ENCODE results near the gene MRPL37. TPM values are rescaled to one million over a fixed set of nuclear protein-coding genes. Genes with fewer than 3 reads are reported as not detected.

MRPL37 gene
- total RNA-seq, 4 donors from 2014 or later, result 55.7 to 76.4 (median 68.3) TPM

DNA sequence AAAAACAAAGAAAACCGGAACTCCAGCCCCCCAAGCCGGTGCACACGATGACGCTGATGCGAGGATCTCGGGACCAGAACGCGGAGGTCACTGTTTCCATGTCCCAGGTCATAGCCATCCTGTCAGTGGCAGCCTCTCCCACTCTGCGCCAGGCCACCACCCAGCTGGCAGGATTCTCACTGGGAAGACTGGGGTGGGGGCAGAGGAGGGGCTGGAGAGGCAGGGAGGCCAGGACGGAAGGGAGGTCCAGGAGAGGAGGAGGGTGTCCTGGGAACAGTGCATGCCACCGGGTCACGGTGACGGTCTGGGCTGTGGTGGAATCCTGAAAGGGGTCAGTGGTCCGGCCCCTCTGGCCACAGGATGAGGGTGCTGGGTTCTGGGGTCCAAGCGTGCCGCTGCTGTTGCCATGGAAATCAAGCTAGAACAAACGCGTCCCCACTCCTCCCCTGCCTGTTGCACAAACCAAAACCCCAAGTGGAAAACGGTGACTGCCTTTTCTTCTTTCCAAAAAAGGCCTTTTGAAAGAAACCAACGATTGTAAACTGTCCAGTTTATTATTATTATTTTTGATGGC is 26.1 kb downstream of the MRPL37 start:
- WGBS, 2 donors, result 84 to 87% methylated on average over 20 of the region's 20 CpGs
- intact Hi-C loops (cut with DNase I; ENCODE audit: low total_unique reads), result no loop called here
- H3K4me3 ChIP-seq (ENCODE audit: low read depth, poor library complexity, severe bottlenecking), result no peak overlapping the region
- DNase-seq (ENCODE audit: low spot score in 2 of 2), result no peak
- TF ChIP-seq, protein P1, sequence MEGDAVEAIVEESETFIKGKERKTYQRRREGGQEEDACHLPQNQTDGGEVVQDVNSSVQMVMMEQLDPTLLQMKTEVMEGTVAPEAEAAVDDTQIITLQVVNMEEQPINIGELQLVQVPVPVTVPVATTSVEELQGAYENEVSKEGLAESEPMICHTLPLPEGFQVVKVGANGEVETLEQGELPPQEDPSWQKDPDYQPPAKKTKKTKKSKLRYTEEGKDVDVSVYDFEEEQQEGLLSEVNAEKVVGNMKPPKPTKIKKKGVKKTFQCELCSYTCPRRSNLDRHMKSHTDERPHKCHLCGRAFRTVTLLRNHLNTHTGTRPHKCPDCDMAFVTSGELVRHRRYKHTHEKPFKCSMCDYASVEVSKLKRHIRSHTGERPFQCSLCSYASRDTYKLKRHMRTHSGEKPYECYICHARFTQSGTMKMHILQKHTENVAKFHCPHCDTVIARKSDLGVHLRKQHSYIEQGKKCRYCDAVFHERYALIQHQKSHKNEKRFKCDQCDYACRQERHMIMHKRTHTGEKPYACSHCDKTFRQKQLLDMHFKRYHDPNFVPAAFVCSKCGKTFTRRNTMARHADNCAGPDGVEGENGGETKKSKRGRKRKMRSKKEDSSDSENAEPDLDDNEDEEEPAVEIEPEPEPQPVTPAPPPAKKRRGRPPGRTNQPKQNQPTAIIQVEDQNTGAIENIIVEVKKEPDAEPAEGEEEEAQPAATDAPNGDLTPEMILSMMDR (IDR thresholded peaks at IDR 0.05), result no peak
- no peak for TF ChIP-seq POLR2A (IDR thresholded peaks at IDR 0.05)

DNA sequence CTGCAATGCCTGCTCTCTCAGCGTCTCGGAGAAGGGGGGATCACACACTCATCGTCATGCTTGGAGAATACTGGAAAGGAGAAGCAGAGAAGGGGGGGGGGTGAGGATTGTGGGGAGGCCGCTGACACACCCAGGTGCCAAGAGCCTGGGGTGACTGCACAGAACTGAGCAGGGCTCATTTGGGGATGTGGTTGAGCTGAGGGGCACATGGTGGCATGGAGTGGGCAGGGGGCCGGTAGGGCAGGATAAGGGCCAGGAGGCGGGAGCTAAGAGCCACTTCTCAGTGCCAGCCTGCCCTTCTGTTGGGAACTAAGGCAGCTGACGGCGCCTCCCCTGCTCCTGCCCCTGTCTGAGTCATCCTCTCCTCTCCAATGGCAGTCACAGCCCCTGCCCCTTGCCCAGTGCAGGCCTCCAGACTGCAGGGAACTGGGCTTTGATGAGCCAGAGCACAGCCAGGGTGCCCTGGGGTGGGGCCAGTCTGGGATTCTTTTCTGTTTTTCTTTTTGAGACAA is 27.2 kb downstream of the MRPL37 start:
- TF ChIP-seq, protein P1 (IDR thresholded peaks at IDR 0.05), result no peak
- TF ChIP-seq POLR2A (IDR thresholded peaks at IDR 0.05), result no peak
- no peak overlapping the region for H3K4me3 ChIP-seq (ENCODE audit: low read depth, poor library complexity, severe bottlenecking)
- intact Hi-C loops (cut with DNase I; ENCODE audit: low total_unique reads), result no loop called here
- DNase-seq (ENCODE audit: low spot score in 2 of 2), result no peak
- 35 to 45% methylated on average over 8 of the region's 8 CpGs for WGBS, 2 donors

DNA sequence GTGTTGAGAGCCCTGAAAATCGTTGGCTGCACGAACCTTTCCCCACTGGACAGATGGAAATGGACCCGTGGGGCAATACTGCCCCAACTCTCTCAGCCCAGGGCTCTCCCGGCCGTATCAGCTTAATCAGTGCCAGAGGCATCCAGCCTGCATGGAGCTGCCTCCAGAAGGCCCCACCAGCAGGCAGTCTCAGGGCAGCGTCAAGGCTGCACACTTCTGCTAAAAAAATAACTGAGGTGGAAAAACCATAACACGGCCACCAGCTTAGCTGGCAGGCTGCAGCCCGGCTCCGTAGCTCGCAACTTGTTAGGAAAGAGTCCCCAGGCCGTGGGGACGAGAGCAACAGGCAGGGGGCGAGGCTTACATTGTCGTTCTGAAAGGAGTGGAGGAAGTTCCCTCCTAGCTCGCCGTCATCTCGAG is 27.9 kb downstream of the MRPL37 start:
- H3K4me3 ChIP-seq (ENCODE audit: low read depth, poor library complexity, severe bottlenecking), result no peak overlapping the region
- intact Hi-C loops (cut with DNase I; ENCODE audit: low total_unique reads), result no loop called here
- DNase-seq (ENCODE audit: low spot score in 2 of 2), result no peak
- 47 to 53% methylated on average over 17 of the region's 17 CpGs for WGBS, 2 donors
- TF ChIP-seq POLR2A (IDR thresholded peaks at IDR 0.05), result no peak
- TF ChIP-seq, protein P1 (IDR thresholded peaks at IDR 0.05), result no peak

- 92 to 100% methylated on average over 2 to 4 of the region's 13 CpGs for WGBS, 2 donors
- no peak for TF ChIP-seq POLR2A (IDR thresholded peaks at IDR 0.05)
- TF ChIP-seq, protein P1 (IDR thresholded peaks at IDR 0.05), result no peak
- H3K4me3 ChIP-seq (ENCODE audit: low read depth, poor library complexity, severe bottlenecking), result no peak overlapping the region
- DNase-seq (ENCODE audit: low spot score in 2 of 2), result no peak
- intact Hi-C loops (cut with DNase I; ENCODE audit: low total_unique reads), result no loop called here
Measured at GRCh38 chr1:54228638-54229079, 28.7 kb downstream of the MRPL37 start.

DNA sequence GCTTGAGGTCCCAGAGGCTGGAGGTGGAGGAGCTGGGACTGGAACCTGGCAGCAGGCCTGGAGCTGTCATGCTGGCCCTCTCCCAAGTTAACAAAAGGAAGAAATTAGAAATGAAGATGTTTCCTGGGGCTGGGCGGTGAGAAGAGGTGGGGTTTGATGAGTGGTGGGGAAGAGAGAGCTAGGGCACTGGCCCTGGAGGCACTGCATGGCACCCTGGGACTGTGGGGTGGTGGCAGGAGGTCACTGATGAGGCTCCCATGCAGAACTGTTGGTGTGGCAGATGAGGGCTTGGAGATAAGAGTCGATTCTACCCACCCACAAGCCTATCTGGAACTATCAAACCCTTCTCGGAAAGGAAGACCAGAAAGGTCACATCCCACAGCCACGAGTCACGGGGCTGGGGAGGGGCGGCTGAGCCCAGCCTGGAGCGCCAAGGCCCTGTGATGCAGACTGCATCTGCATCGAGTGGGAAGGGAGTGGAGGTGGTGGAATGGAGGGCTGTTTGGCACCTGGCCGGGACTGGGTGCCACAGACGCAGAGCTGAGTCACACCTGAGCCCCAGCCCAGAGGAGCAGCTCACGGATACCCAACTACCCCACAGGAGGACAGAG is 29.4 kb downstream of the MRPL37 start:
- no peak overlapping the region for H3K4me3 ChIP-seq (ENCODE audit: low read depth, poor library complexity, severe bottlenecking)
- 30 to 33% methylated on average over 11 of the region's 11 CpGs for WGBS, 2 donors
- intact Hi-C loops (cut with DNase I; ENCODE audit: low total_unique reads), result no loop called here
- no peak for DNase-seq (ENCODE audit: low spot score in 2 of 2)
- TF ChIP-seq, protein P1 (IDR thresholded peaks at IDR 0.05), result no peak
- TF ChIP-seq POLR2A (IDR thresholded peaks at IDR 0.05), result no peak
